ENCODE results near the gene COX19. TPM values are rescaled to one million over a fixed set of nuclear protein-coding genes. Genes with fewer than 3 reads are reported as not detected.

The COX19 gene
- total and polyA plus RNA-seq, 2 of the 13 experiments (the other 11 are each of a cell fraction or from before 2014, with no cell fraction given), result 11.5 to 21.7 TPM

DNA sequence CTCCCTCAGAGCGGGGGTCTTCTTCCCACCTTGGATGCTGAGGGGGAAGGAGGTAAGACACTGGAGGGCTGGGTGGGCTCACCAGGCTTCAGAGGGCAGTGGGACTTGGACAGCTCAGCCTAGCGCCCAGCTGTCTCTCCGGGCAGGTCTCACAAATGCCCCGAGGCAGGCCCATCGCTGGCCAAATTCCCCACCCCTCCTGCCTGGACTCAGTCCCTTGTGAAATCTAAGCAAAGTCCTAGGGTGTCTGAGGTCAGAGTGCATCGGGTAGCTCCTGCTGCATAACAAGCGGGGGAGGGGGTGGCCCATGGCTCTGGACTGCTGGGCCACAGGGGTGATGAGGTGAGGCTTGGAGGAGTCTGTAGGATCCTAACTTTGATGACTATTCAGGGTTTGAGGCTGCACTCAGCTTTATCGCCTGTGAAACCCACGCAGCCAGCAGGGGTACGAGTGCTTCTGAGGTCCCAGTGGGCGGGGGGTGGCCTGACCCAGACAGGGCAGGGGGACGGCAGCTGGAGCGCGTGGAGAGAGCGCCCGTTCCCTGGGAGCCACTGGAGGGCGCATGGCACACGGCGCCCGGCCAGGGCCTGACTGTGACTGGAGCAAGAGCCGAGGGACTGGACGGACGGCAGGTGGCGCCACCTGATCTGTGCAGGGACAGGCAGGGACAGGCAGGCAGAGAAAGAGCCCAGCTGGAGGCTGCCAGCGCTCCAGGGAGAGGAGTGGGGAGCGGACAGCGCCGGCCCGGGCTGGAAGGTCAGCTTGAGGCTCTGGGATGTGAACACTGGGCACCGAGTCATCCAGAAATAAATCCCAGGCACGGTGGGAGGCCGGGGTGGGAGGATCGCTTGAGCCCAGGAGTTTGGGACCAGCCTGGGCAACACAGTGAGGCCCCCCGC lies 17.6 kb upstream of the COX19 start (continued):
- TF ChIP-seq HNRNPLL (IDR thresholded peaks at IDR 0.05; ENCODE audit: low read depth, low read length, poor library complexity, severe bottlenecking), result peak; percentile 50
- TF ChIP-seq ARNTL (CRISPR knock-in tag; IDR thresholded peaks at IDR 0.05), result peak; percentile 72; the same call in 1 of the 2 replicates
- 0 out of 2 replicates have a peak, but pooled peaks have one; percentile 58 for TF ChIP-seq ZNF598 (CRISPR knock-in tag; IDR thresholded peaks at IDR 0.05; ENCODE audit: borderline replicate concordance)
- no peak for TF ChIP-seq ZMYM2 (CRISPR knock-in tag; IDR thresholded peaks at IDR 0.05)
- TF ChIP-seq ZBTB8A (CRISPR knock-in tag; IDR thresholded peaks at IDR 0.05; ENCODE audit: borderline replicate concordance, low read depth), result peak; percentile 92; the same call in 1 of the 2 replicates
- TF ChIP-seq SRSF1 (optimal IDR thresholded peaks at IDR 0.05; ENCODE audit: low read depth, low read length), result no peak
- no peak for TF ChIP-seq TOPORS (CRISPR knock-in tag; IDR thresholded peaks at IDR 0.05)
- peak; percentile 18; the same call in 1 of the 2 replicates for TF ChIP-seq RFXAP (CRISPR knock-in tag; IDR thresholded peaks at IDR 0.05; ENCODE audit: borderline replicate concordance)
- peak; percentile 81 for TF ChIP-seq ZNF18 (CRISPR knock-in tag; IDR thresholded peaks at IDR 0.05; ENCODE audit: insufficient replicate concordance)
- TF ChIP-seq ARNT (IDR thresholded peaks at IDR 0.05), result no peak
- TF ChIP-seq, protein P1, sequence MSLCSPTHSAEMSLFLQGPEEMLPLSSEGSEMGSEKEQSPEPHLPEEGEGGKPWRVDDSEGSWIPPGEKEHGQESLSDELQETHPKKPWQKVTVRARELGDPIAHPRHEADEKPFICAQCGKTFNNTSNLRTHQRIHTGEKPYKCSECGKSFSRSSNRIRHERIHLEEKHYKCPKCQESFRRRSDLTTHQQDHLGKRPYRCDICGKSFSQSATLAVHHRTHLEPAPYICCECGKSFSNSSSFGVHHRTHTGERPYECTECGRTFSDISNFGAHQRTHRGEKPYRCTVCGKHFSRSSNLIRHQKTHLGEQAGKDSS (CRISPR knock-in tag; IDR thresholded peaks at IDR 0.05; ENCODE audit: borderline replicate concordance, low read depth), result peak; percentile 88
- TF ChIP-seq, protein P2, sequence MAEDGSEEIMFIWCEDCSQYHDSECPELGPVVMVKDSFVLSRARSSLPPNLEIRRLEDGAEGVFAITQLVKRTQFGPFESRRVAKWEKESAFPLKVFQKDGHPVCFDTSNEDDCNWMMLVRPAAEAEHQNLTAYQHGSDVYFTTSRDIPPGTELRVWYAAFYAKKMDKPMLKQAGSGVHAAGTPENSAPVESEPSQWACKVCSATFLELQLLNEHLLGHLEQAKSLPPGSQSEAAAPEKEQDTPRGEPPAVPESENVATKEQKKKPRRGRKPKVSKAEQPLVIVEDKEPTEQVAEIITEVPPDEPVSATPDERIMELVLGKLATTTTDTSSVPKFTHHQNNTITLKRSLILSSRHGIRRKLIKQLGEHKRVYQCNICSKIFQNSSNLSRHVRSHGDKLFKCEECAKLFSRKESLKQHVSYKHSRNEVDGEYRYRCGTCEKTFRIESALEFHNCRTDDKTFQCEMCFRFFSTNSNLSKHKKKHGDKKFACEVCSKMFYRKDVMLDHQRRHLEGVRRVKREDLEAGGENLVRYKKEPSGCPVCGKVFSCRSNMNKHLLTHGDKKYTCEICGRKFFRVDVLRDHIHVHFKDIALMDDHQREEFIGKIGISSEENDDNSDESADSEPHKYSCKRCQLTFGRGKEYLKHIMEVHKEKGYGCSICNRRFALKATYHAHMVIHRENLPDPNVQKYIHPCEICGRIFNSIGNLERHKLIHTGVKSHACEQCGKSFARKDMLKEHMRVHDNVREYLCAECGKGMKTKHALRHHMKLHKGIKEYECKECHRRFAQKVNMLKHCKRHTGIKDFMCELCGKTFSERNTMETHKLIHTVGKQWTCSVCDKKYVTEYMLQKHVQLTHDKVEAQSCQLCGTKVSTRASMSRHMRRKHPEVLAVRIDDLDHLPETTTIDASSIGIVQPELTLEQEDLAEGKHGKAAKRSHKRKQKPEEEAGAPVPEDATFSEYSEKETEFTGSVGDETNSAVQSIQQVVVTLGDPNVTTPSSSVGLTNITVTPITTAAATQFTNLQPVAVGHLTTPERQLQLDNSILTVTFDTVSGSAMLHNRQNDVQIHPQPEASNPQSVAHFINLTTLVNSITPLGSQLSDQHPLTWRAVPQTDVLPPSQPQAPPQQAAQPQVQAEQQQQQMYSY (CRISPR knock-in tag; IDR thresholded peaks at IDR 0.05), result no peak
- TF ChIP-seq FOXK1 (CRISPR knock-in tag; IDR thresholded peaks at IDR 0.05; ENCODE audit: borderline replicate concordance, low read depth), result peak; percentile 74; the same call in 1 of the 2 replicates
- peak; percentile 80; the same call in 1 of the 2 replicates for TF ChIP-seq SMC3 (IDR thresholded peaks at IDR 0.05; ENCODE audit: low read length)
- TF ChIP-seq ZNF367 (CRISPR knock-in tag; IDR thresholded peaks at IDR 0.05; ENCODE audit: borderline replicate concordance), result 0 out of 2 replicates have a peak, but pooled peaks have one; percentile 76
- TF ChIP-seq KLF11 (CRISPR knock-in tag; IDR thresholded peaks at IDR 0.05), result 0 out of 2 replicates have a peak, but pooled peaks have one; percentile 78
- TF ChIP-seq SMYD3 (CRISPR knock-in tag; IDR thresholded peaks at IDR 0.05), result no peak
- TF ChIP-seq DPF2 (CRISPR knock-in tag; IDR thresholded peaks at IDR 0.05; ENCODE audit: borderline replicate concordance, low read depth), result peak; percentile 89
- TF ChIP-seq ATRX (CRISPR knock-in tag; IDR thresholded peaks at IDR 0.05; ENCODE audit: borderline replicate concordance), result no peak
- peak; percentile 76 for TF ChIP-seq CEBPB (IDR thresholded peaks at IDR 0.05; ENCODE audit: borderline replicate concordance, low read depth, low read length)
- TF ChIP-seq, protein P3, sequence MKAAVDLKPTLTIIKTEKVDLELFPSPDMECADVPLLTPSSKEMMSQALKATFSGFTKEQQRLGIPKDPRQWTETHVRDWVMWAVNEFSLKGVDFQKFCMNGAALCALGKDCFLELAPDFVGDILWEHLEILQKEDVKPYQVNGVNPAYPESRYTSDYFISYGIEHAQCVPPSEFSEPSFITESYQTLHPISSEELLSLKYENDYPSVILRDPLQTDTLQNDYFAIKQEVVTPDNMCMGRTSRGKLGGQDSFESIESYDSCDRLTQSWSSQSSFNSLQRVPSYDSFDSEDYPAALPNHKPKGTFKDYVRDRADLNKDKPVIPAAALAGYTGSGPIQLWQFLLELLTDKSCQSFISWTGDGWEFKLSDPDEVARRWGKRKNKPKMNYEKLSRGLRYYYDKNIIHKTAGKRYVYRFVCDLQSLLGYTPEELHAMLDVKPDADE (CRISPR knock-in tag; IDR thresholded peaks at IDR 0.05), result no peak
- peak; percentile 85 for TF ChIP-seq IRF2 (CRISPR knock-in tag; IDR thresholded peaks at IDR 0.05)
